Duodenal mucosa (tissue), 2 donors: Measurements from ENCODE around the gene UMAD1.

Experiments
- H3K27ac ChIP-seq: one replicate; pipeline ENCODE4 v1.7.0; 2013; ENCODE audit warnings: low read depth, low read length
- H3K27me3 ChIP-seq, 2 donors: one replicate each; pipeline ENCODE4 v1.7.0; 2013; ENCODE audit warnings: low read length in 2 of 2, control low read depth in 1 of 2; ENCODE audit not compliant: insufficient read depth in 2 of 2, control insufficient read depth in 1 of 2
- H3K36me3 ChIP-seq, 2 donors: one replicate each; pipeline ENCODE4 v1.7.0; 2013; ENCODE audit warnings: low read length in 2 of 2, control low read depth in 1 of 2; ENCODE audit not compliant: insufficient read depth in 2 of 2, control insufficient read depth in 1 of 2
- H3K4me1 ChIP-seq, 2 donors: one replicate each; pipeline ENCODE4 v1.7.0; 2013; ENCODE audit warnings: low read length in 2 of 2, control low read depth in 1 of 2; ENCODE audit not compliant: insufficient read depth in 2 of 2, control insufficient read depth in 1 of 2
- H3K4me3 ChIP-seq, 2 donors: one replicate each; pipeline ENCODE4 v1.7.0; 2013; ENCODE audit warnings: low read length in 2 of 2, low read depth in 1 of 2
- H3K9ac ChIP-seq, 2 donors: one replicate each; pipeline ENCODE4 v1.7.0; 2013; ENCODE audit warnings: low read length in 2 of 2, low read depth in 1 of 2
- H3K9me3 ChIP-seq, 2 donors: one replicate each; pipeline ENCODE4 v1.7.0; 2013; ENCODE audit warnings: low read length in 2 of 2, control low read depth in 1 of 2; ENCODE audit not compliant: control insufficient read depth in 1 of 2

UMAD1 gene

GRCh38 chr7:7861211-7861633 is 220.7 kb downstream of the UMAD1 start:
- Histone ChIP-seq H3K36me3 (no peaks in the 10 kb centered on the region), H3K4me3 (no peak overlapping the region), H3K27me3 (no peaks in the 10 kb centered on the region), H3K4me1 (no peaks in the 10 kb centered on the region), H3K27ac (no peak overlapping the region), H3K9ac (no peak overlapping the region), H3K9me3 (no peaks in the 10 kb centered on the region)

- H3K27ac ChIP-seq = no peak overlapping the region
- no peak overlapping the region for H3K4me3 ChIP-seq
- H3K27me3 ChIP-seq = no peaks in the 10 kb centered on the region
- H3K36me3 ChIP-seq = no peaks in the 10 kb centered on the region
- no peaks in the 10 kb centered on the region for H3K9me3 ChIP-seq
- H3K4me1 ChIP-seq = no peaks in the 10 kb centered on the region
- H3K9ac ChIP-seq = no peak overlapping the region
Measured at GRCh38 chr7:7862393-7862792, 221.8 kb downstream of the UMAD1 start.

GRCh38 chr7:7867846-7868571 is 227.5 kb downstream of the UMAD1 start:
- Histone ChIP-seq H3K9me3 (no peaks in the 10 kb centered on the region), H3K9ac (no peak overlapping the region), H3K27me3 (no peaks in the 10 kb centered on the region), H3K36me3 (no peaks in the 10 kb centered on the region), H3K4me1 (no peaks in the 10 kb centered on the region), H3K27ac (no peak overlapping the region), H3K4me3 (no peak overlapping the region)

- no peak overlapping the region for H3K4me3 ChIP-seq
- H3K36me3 ChIP-seq = no peaks in the 10 kb centered on the region
- H3K9me3 ChIP-seq = no peaks in the 10 kb centered on the region
- H3K27me3 ChIP-seq = no peaks in the 10 kb centered on the region
- H3K4me1 ChIP-seq = no peaks in the 10 kb centered on the region
- no peak overlapping the region for H3K27ac ChIP-seq
- no peak overlapping the region for H3K9ac ChIP-seq
Measured at GRCh38 chr7:7868572-7868899, 228.0 kb downstream of the UMAD1 start.

GRCh38 chr7:7869036-7869435 is 228.5 kb downstream of the UMAD1 start:
- Histone ChIP-seq H3K4me3 (no peak overlapping the region), H3K9ac (no peak overlapping the region), H3K9me3 (no peaks in the 10 kb centered on the region), H3K27me3 (no peaks in the 10 kb centered on the region), H3K36me3 (no peaks in the 10 kb centered on the region), H3K27ac (no peak overlapping the region), H3K4me1 (no peaks in the 10 kb centered on the region)

- no peaks in the 10 kb centered on the region for H3K4me1 ChIP-seq
- no peak overlapping the region for H3K27ac ChIP-seq
- H3K27me3 ChIP-seq = no peaks in the 10 kb centered on the region
- no peaks in the 10 kb centered on the region for H3K36me3 ChIP-seq
- no peaks in the 10 kb centered on the region for H3K9me3 ChIP-seq
- H3K4me3 ChIP-seq = no peak overlapping the region
- H3K9ac ChIP-seq = no peak overlapping the region
Measured at GRCh38 chr7:7869651-7870050, 229.1 kb downstream of the UMAD1 start.

GRCh38 chr7:7870555-7870954 is 230.0 kb downstream of the UMAD1 start:
- no peaks in the 10 kb centered on the region for H3K27me3 ChIP-seq
- H3K4me1 ChIP-seq = no peaks in the 10 kb centered on the region
- no peaks in the 10 kb centered on the region for H3K9me3 ChIP-seq
- H3K9ac ChIP-seq = no peak overlapping the region
- no peak overlapping the region for H3K4me3 ChIP-seq
- no peak overlapping the region for H3K27ac ChIP-seq
- no peaks in the 10 kb centered on the region for H3K36me3 ChIP-seq

- no peaks in the 10 kb centered on the region for H3K27me3 ChIP-seq
- no peak overlapping the region for H3K27ac ChIP-seq
- no peak overlapping the region for H3K4me3 ChIP-seq
- no peaks in the 10 kb centered on the region for H3K4me1 ChIP-seq
- H3K9me3 ChIP-seq = no peaks in the 10 kb centered on the region
- no peak overlapping the region for H3K9ac ChIP-seq
- no peaks in the 10 kb centered on the region for H3K36me3 ChIP-seq
Measured at GRCh38 chr7:7876419-7876818, 235.9 kb downstream of the UMAD1 start.

- Histone ChIP-seq H3K27ac (no peak overlapping the region), H3K4me3 (no peak overlapping the region), H3K9ac (no peak overlapping the region), H3K9me3 (no peaks in the 10 kb centered on the region), H3K36me3 (peaks cover 0 to 3% of the 10 kb centered on the region in 2 donors), H3K4me1 (no peaks in the 10 kb centered on the region), H3K27me3 (no peaks in the 10 kb centered on the region)
Measured at GRCh38 chr7:7881581-7881980, 241.0 kb downstream of the UMAD1 start.

- no peak overlapping the region for H3K27ac ChIP-seq
- no peaks in the 10 kb centered on the region for H3K27me3 ChIP-seq
- no peak overlapping the region for H3K9ac ChIP-seq
- H3K4me3 ChIP-seq = no peak overlapping the region
- H3K9me3 ChIP-seq = no peaks in the 10 kb centered on the region
- H3K4me1 ChIP-seq = no peaks in the 10 kb centered on the region
- peaks cover 0 to 3% of the 10 kb centered on the region in 2 donors for H3K36me3 ChIP-seq
Measured at GRCh38 chr7:7882888-7883287, 242.3 kb downstream of the UMAD1 start.

- Histone ChIP-seq H3K27me3 (no peaks in the 10 kb centered on the region), H3K27ac (no peak overlapping the region)
Measured at GRCh38 chr7:7883394-7883793, 242.8 kb downstream of the UMAD1 start.

More at GRCh38 chr7:7883394-7883793, 242.8 kb downstream of the UMAD1 start:
- no peaks in the 10 kb centered on the region for H3K4me1 ChIP-seq
- no peak overlapping the region for H3K9ac ChIP-seq
- H3K4me3 ChIP-seq = no peak overlapping the region
- no peaks in the 10 kb centered on the region for H3K9me3 ChIP-seq
- peaks cover 0 to 3% of the 10 kb centered on the region in 2 donors for H3K36me3 ChIP-seq
